Endodermal cell (in vitro differentiated cells): ENCODE results near the gene SS18L1. TPM values are rescaled to one million over a fixed set of nuclear protein-coding genes. Genes with fewer than 3 reads are reported as not detected.

Experiments used
- DNase-seq: peaks from one replicate; pipeline ENCODE4 v3.0.0-alpha.2; 2017
- H3K27ac ChIP-seq: 2 replicates; pipeline ENCODE4 v1.5.1; 2013; ENCODE audit warnings: mild to moderate bottlenecking, low read depth, low read length, moderate library complexity
- H3K27me3 ChIP-seq: 2 replicates; pipeline ENCODE4 v1.6.1; 2013; ENCODE audit warnings: mild to moderate bottlenecking, low read length, moderate library complexity; ENCODE audit not compliant: insufficient read depth, control insufficient read depth, poor library complexity, severe bottlenecking
- H3K36me3 ChIP-seq: 2 replicates; pipeline ENCODE4 v1.7.0; 2013; ENCODE audit warnings: mild to moderate bottlenecking, low read length, moderate library complexity; ENCODE audit not compliant: control insufficient read depth, insufficient read depth
- H3K4me1 ChIP-seq: one replicate; pipeline ENCODE4 v1.7.0; 2013; ENCODE audit warnings: low read length; ENCODE audit not compliant: control insufficient read depth, insufficient read depth
- H3K4me3 ChIP-seq: 2 replicates; pipeline ENCODE4 v1.5.1; 2013; ENCODE audit warnings: mild to moderate bottlenecking, low read length, moderate library complexity
- H3K9ac ChIP-seq: 2 replicates; pipeline ENCODE4 v1.6.1; 2013; ENCODE audit warnings: mild to moderate bottlenecking, low read length, moderate library complexity; ENCODE audit not compliant: poor library complexity, severe bottlenecking; ENCODE audit errors: extremely low read depth
- H3K9me3 ChIP-seq: 2 replicates; pipeline ENCODE4 v1.6.1; 2013; ENCODE audit warnings: mild to moderate bottlenecking, low read length, moderate library complexity; ENCODE audit not compliant: control insufficient read depth
- H3K27ac Mint-ChIP-seq: 2 replicates; pipeline ENCODE4 v1.8.0; 2020; ENCODE audit warnings: mixed read lengths
- H3K27me3 Mint-ChIP-seq: 2 replicates; pipeline ENCODE4 v1.8.0; 2021; ENCODE audit warnings: mild to moderate bottlenecking, mixed read lengths; ENCODE audit not compliant: insufficient read depth
- H3K36me3 Mint-ChIP-seq: 2 replicates; pipeline ENCODE4 v1.8.0; 2020; ENCODE audit warnings: low read depth, mixed read lengths
- H3K4me1 Mint-ChIP-seq: 2 replicates; pipeline ENCODE4 v1.8.0; 2020; ENCODE audit warnings: mixed read lengths
- H3K4me3 Mint-ChIP-seq: 2 replicates; pipeline ENCODE4 v1.8.0; 2020; ENCODE audit warnings: mild to moderate bottlenecking, moderate library complexity, mixed read lengths
- H3K9me3 Mint-ChIP-seq: 2 replicates; pipeline ENCODE4 v1.8.0; 2020; ENCODE audit warnings: mild to moderate bottlenecking, mixed read lengths
- CTCF ChIP-seq: fragments of 200-600 bp; sonication (generic); conservative IDR thresholded peaks from 2 replicates; pipeline ENCODE4 v1.5.0; 2021; ENCODE audit warnings: antibody characterized with exemption, mild to moderate bottlenecking
- WGBS, 2 experiments: methylation state at CpG; one replicate each; pipeline versions ENCODE4 v1.1.5 to v1.1.7; 2013; ENCODE audit warnings: missing lambda C conversion rate in 2 of 2, mixed read lengths in 1 of 2; ENCODE audit not compliant: insufficient coverage in 1 of 2, insufficient read length in 1 of 2; 5-methylcytosine and 5-hydroxymethylcytosine counted together
- total RNA-seq, 2 donors: library from RNA; stranded (reverse); fragmentation: NEBNext Ultra II Directional in 1 of 2; extraction: Animal tissue kit (Norgen Biotek cat#: 25700) in 1 of 2; gene quantifications; 2 replicates in 1 of 2; 3 replicates in 1 of 2; pipeline ENCODE4 v1.2.1, GENCODE V29; 2021

Gene SS18L1
- total RNA-seq, 2 donors from 2014 or later = 23.2 to 28.8 TPM

- no peak for DNase-seq
- TF ChIP-seq CTCF = no peak
- Mint-ChIP-seq H3K4me3 (no peak overlapping the region), H3K4me1 (no peaks in the 10 kb centered on the region), H3K27me3 (peaks cover 26% of the 10 kb centered on the region), H3K36me3 (no peaks in the 10 kb centered on the region), H3K27ac (no peak overlapping the region), H3K9me3 (peaks cover 29% of the 10 kb centered on the region)
- H3K27ac ChIP-seq = no peak overlapping the region
- H3K9ac ChIP-seq = no peak overlapping the region
- 67 to 79% methylated on average over 8 to 15 of the region's 15 CpGs for WGBS, 2 experiments
- H3K4me1 ChIP-seq = no peaks in the 10 kb centered on the region
- no peaks in the 10 kb centered on the region for H3K27me3 ChIP-seq
- peaks cover 7% of the 10 kb centered on the region for H3K9me3 ChIP-seq
- no peaks in the 10 kb centered on the region for H3K36me3 ChIP-seq
- H3K4me3 ChIP-seq = no peak overlapping the region
Measured at GRCh38 chr20:62104234-62104789, 39.3 kb upstream of the SS18L1 start.

- no peak for DNase-seq
- no peak overlapping the region for H3K4me3 Mint-ChIP-seq
- H3K4me3 ChIP-seq = no peak overlapping the region
- no peaks in the 10 kb centered on the region for H3K36me3 ChIP-seq
- H3K4me1 ChIP-seq = no peaks in the 10 kb centered on the region
- no peaks in the 10 kb centered on the region for H3K4me1 Mint-ChIP-seq
- TF ChIP-seq CTCF = no peak
- no peak overlapping the region for H3K27ac ChIP-seq
- no peak overlapping the region for H3K9ac ChIP-seq
- no peaks in the 10 kb centered on the region for H3K36me3 Mint-ChIP-seq
- H3K9me3 Mint-ChIP-seq = peaks cover 34% of the 10 kb centered on the region
- H3K27ac Mint-ChIP-seq = no peak overlapping the region
- 80% methylated on average over 3 to 7 of the region's 7 CpGs for WGBS, 2 experiments
- H3K9me3 ChIP-seq = peaks cover 11% of the 10 kb centered on the region
- H3K27me3 ChIP-seq = no peaks in the 10 kb centered on the region
- H3K27me3 Mint-ChIP-seq = peaks cover 28% of the 10 kb centered on the region
Measured at GRCh38 chr20:62104791-62105345, 38.7 kb upstream of the SS18L1 start.

GRCh38 chr20:62105592-62105991 lies 38.0 kb upstream of the SS18L1 start:
- TF ChIP-seq CTCF = no peak
- Mint-ChIP-seq H3K27me3 (peaks cover 24% of the 10 kb centered on the region), H3K27ac (no peak overlapping the region), H3K36me3 (peaks cover 1% of the 10 kb centered on the region), H3K9me3 (peaks cover 40% of the 10 kb centered on the region), H3K4me1 (no peaks in the 10 kb centered on the region), H3K4me3 (no peak overlapping the region)
- H3K9me3 ChIP-seq = peaks cover 15% of the 10 kb centered on the region
- H3K4me3 ChIP-seq = no peak overlapping the region
- H3K9ac ChIP-seq = no peak overlapping the region
- H3K36me3 ChIP-seq = no peaks in the 10 kb centered on the region
- no peaks in the 10 kb centered on the region for H3K4me1 ChIP-seq
- H3K27ac ChIP-seq = no peak overlapping the region
- DNase-seq = no peak
- no peaks in the 10 kb centered on the region for H3K27me3 ChIP-seq
- WGBS, 2 experiments = 85 to 87% methylated on average over 4 to 5 of the region's 5 CpGs
